ENCODE data around the gene ZFAND3.

DNA sequence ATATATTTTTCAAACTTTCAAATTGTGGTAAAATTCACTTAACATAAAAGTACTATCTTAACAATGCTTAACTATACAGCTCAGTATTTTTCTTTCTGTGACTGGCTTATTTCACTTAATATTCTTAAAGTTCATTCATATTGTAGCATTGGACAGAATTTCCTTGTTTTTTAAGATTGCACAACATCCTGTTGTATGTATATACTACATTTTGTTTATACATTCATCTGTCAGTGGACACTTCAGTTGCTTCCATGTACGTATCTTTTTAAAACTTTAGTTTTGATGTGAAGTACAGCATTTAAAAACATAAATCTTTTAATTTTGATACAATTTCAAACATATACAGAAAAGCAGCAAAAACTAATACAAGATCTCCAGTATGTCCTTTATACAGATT is 220.7 kb downstream of the ZFAND3 start:
- TF ChIP-seq, protein P1, sequence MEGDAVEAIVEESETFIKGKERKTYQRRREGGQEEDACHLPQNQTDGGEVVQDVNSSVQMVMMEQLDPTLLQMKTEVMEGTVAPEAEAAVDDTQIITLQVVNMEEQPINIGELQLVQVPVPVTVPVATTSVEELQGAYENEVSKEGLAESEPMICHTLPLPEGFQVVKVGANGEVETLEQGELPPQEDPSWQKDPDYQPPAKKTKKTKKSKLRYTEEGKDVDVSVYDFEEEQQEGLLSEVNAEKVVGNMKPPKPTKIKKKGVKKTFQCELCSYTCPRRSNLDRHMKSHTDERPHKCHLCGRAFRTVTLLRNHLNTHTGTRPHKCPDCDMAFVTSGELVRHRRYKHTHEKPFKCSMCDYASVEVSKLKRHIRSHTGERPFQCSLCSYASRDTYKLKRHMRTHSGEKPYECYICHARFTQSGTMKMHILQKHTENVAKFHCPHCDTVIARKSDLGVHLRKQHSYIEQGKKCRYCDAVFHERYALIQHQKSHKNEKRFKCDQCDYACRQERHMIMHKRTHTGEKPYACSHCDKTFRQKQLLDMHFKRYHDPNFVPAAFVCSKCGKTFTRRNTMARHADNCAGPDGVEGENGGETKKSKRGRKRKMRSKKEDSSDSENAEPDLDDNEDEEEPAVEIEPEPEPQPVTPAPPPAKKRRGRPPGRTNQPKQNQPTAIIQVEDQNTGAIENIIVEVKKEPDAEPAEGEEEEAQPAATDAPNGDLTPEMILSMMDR (IDR thresholded peaks at IDR 0.05), result no peak
- TF ChIP-seq, protein P2, sequence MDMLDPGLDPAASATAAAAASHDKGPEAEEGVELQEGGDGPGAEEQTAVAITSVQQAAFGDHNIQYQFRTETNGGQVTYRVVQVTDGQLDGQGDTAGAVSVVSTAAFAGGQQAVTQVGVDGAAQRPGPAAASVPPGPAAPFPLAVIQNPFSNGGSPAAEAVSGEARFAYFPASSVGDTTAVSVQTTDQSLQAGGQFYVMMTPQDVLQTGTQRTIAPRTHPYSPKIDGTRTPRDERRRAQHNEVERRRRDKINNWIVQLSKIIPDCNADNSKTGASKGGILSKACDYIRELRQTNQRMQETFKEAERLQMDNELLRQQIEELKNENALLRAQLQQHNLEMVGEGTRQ (IDR thresholded peaks at IDR 0.05; ENCODE audit: borderline replicate concordance, low read depth, low read length), result no peak
- TF ChIP-seq NFIC (IDR thresholded peaks at IDR 0.05; ENCODE audit: borderline replicate concordance) (no peak), GABPA (IDR thresholded peaks at IDR 0.05; ENCODE audit: low read depth) (no peak), SMC3 (IDR thresholded peaks at IDR 0.05; ENCODE audit: low read depth, low read length) (no peak)

Measured in SK-N-SH (cell line).